Keratinocyte (primary cell): ENCODE measurements around the gene TMEM87B. TPM values are rescaled to one million over a fixed set of nuclear protein-coding genes. Genes with fewer than 3 reads are reported as not detected.

ENCODE experiments used
- DNase-seq: peaks from one replicate; pipeline ENCODE4 v3.0.0-alpha.2; 2011; ENCODE audit warnings: low read depth, missing footprints, low spot score
- FAIRE-seq: peaks from 2 replicates; lab custom pipeline; 2011; peaks lifted over from hg19 to GRCh38; lab: Jason Lieb, UNC
- H2AFZ ChIP-seq: 2 replicates; pipeline ENCODE4 v1.6.0; 2012; ENCODE audit warnings: low read length, control low read depth, inconsistent platforms; ENCODE audit not compliant: control insufficient read depth
- H3K27ac ChIP-seq: 2 replicates; pipeline ENCODE4 v1.5.1; 2011; ENCODE audit warnings: low read length; ENCODE audit not compliant: control insufficient read depth, insufficient read depth
- H3K27me3 ChIP-seq: 3 replicates; pipeline ENCODE4 v1.6.0; 2011; ENCODE audit warnings: low read length; ENCODE audit not compliant: control insufficient read depth, insufficient read depth; ENCODE audit errors: extremely low read depth
- H3K36me3 ChIP-seq, 2 experiments: 2 replicates in 1 of 2; 3 replicates in 1 of 2; pipeline ENCODE4 v1.5.1; 2011; ENCODE audit warnings: low read length in 2 of 2, mild to moderate bottlenecking in 1 of 2; ENCODE audit not compliant: control insufficient read depth in 2 of 2, insufficient read depth in 2 of 2; ENCODE audit errors: extremely low read depth in 1 of 2
- H3K4me1 ChIP-seq: 3 replicates; pipeline ENCODE4 v1.5.1; 2011; ENCODE audit warnings: low read length; ENCODE audit not compliant: control insufficient read depth, insufficient read depth; ENCODE audit errors: extremely low read depth
- H3K4me2 ChIP-seq: 3 replicates; pipeline ENCODE4 v1.6.0; 2011; ENCODE audit warnings: low read depth, low read length; ENCODE audit not compliant: control insufficient read depth, insufficient read depth; ENCODE audit errors: extremely low read depth
- H3K4me3 ChIP-seq, 3 experiments: fragments of 200-600 bp in 1 of 3; sonication (generic) in 1 of 3; 2 replicates in 2 of 3; 3 replicates in 1 of 3; pipeline ENCODE4 v1.5.1; 2011 to 2016; ENCODE audit warnings: low read length in 3 of 3, mild to moderate bottlenecking in 3 of 3, control low read depth in 2 of 3, inconsistent platforms in 1 of 3, low read depth in 1 of 3, mixed read lengths in 1 of 3, mixed run types in 1 of 3, moderate library complexity in 1 of 3; ENCODE audit not compliant: control insufficient read depth in 2 of 3, insufficient read depth in 2 of 3; ENCODE audit errors: extremely low read depth in 1 of 3
- H3K79me2 ChIP-seq: 2 replicates; pipeline ENCODE4 v1.6.0; 2012; ENCODE audit warnings: low read length; ENCODE audit not compliant: control insufficient read depth, insufficient read depth
- H3K9ac ChIP-seq: 3 replicates; pipeline ENCODE4 v1.6.0; 2011; ENCODE audit warnings: low read length; ENCODE audit not compliant: control insufficient read depth, insufficient read depth; ENCODE audit errors: extremely low read depth
- H3K9me1 ChIP-seq: 3 replicates; pipeline ENCODE4 v1.6.0; 2011; ENCODE audit warnings: low read length; ENCODE audit not compliant: control insufficient read depth, insufficient read depth; ENCODE audit errors: extremely low read depth
- H3K9me3 ChIP-seq: 2 replicates; pipeline ENCODE4 v1.5.1; 2012; ENCODE audit warnings: low read depth, low read length; ENCODE audit not compliant: control insufficient read depth
- H4K20me1 ChIP-seq: 3 replicates; pipeline ENCODE4 v1.6.0; 2011; ENCODE audit warnings: low read length; ENCODE audit not compliant: control insufficient read depth, insufficient read depth; ENCODE audit errors: extremely low read depth
- EZH2 ChIP-seq: IDR thresholded peaks from one replicate; pipeline ENCODE4 v1.6.1; 2012; ENCODE audit warnings: inconsistent platforms, mild to moderate bottlenecking, low read length, moderate library complexity
- dilution Hi-C: fragments of 300-500 bp; cut with MboI; formaldehyde crosslinking; loops from one replicate; pipeline ENCODE4 v1.7.0; 2020; ENCODE audit warnings: low sequenced_read_pairs; ENCODE audit not compliant: extremely low pct_ligation_motif_present
- polyA plus RNA-seq, 5 experiments: library from polyadenylated mRNA; depleted of rRNA in 3 of 5; stranded (reverse) in 3 of 5; stranded (forward) in 1 of 5; unstranded in 1 of 5; fragments of >200 nt; gene quantifications; 1 replicate in 1 of 5; 2 replicates in 3 of 5; 3 replicates in 1 of 5; pipeline versions ENCODE4 v1.2.1 to v1.2.3, GENCODE V29; 2011 to 2012; ENCODE audit warnings: missing spikeins in 2 of 5, low read depth in 1 of 5, low replicate concordance in 1 of 5
- TF ChIP-seq, protein P1 (sequence below), 3 experiments: IDR thresholded peaks in 1 of 3; conservative IDR thresholded peaks in 1 of 3; optimal IDR thresholded peaks in 1 of 3; 2 replicates in 2 of 3; 3 replicates in 1 of 3; pipeline versions ENCODE3 to v1.5.1; 2011; ENCODE audit warnings: low read length in 3 of 3, mild to moderate bottlenecking in 3 of 3, moderate library complexity in 2 of 3, control low read depth in 1 of 3, inconsistent platforms in 1 of 3; ENCODE audit not compliant: insufficient read depth in 2 of 3; ENCODE audit errors: extremely low read depth in 1 of 3

Gene TMEM87B
- polyA plus RNA-seq, 1 donor (not counting 4 experiments of a cell fraction or from before 2014, with no cell fraction given): 37.3 TPM

DNA sequence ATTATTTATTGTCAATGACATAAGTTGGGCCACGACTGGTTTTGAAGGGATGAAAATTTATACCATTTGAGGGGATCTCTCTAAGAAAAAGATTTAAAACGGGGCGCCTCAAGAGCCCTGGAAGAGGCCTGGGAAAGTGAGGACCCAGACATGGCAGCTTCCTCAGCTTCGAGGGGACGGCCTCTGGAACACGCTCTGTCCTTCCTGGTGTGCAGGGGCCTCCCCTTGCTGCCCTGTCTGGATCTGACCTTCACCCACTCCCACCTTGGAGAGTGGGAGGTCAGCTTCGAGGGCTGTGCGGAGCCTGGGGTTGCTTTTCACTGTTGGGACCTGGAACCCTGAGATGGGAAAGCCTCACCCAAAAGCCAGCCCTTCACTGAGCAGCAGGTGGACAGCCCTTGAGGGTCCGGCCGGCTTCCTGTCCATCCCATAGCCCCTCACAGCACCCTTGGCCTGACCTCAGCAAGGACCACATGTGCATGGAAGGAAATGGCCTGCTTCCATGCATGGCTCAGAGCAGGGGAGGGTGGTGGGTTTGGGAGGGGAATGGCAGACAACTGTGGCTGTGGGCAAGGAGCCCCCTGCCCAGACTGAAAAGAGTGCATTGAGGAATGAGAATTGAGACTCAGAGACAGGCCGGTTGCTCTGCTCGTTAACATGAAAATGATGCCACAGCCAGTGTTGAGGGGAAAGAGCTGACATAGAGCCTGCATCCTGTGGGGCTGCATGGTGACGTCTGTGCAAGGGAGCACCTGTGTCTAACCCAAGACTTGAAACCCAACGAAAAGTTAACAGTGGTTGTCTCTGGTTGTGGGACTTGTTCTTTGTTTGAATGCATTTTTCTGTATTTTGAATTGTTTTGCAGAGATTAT, 99.4 kb downstream of the TMEM87B start:
- H3K4me2 ChIP-seq: no peak overlapping the region
- H3K27ac ChIP-seq: no peak overlapping the region
- H3K9me3 ChIP-seq: no peaks in the 10 kb centered on the region
- FAIRE-seq (no peak), DNase-seq (no peak)
- H3K4me3 ChIP-seq: no peak overlapping the region
- no peak overlapping the region for H2AFZ ChIP-seq
- H3K9me1 ChIP-seq: no peaks in the 10 kb centered on the region
- peaks cover 13% of the 10 kb centered on the region for H3K4me1 ChIP-seq
- H3K27me3 ChIP-seq: peaks cover 6% of the 10 kb centered on the region
- no peaks in the 10 kb centered on the region for H4K20me1 ChIP-seq
- dilution Hi-C loops: no loop called here
- H3K9ac ChIP-seq: no peak overlapping the region
- H3K36me3 ChIP-seq: no peaks in the 10 kb centered on the region
- TF ChIP-seq EZH2: no peak
- TF ChIP-seq, protein P1, sequence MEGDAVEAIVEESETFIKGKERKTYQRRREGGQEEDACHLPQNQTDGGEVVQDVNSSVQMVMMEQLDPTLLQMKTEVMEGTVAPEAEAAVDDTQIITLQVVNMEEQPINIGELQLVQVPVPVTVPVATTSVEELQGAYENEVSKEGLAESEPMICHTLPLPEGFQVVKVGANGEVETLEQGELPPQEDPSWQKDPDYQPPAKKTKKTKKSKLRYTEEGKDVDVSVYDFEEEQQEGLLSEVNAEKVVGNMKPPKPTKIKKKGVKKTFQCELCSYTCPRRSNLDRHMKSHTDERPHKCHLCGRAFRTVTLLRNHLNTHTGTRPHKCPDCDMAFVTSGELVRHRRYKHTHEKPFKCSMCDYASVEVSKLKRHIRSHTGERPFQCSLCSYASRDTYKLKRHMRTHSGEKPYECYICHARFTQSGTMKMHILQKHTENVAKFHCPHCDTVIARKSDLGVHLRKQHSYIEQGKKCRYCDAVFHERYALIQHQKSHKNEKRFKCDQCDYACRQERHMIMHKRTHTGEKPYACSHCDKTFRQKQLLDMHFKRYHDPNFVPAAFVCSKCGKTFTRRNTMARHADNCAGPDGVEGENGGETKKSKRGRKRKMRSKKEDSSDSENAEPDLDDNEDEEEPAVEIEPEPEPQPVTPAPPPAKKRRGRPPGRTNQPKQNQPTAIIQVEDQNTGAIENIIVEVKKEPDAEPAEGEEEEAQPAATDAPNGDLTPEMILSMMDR (optimal IDR thresholded peaks at IDR 0.05 in 1 of 3, IDR thresholded peaks at IDR 0.05 in 1 of 3, conservative IDR thresholded peaks at IDR 0.05 in 1 of 3; ENCODE audit: extremely low read depth in 1 of 3, insufficient read depth in 2 of 3, low read length in 3 of 3): no peak
- no peaks in the 10 kb centered on the region for H3K79me2 ChIP-seq

DNA sequence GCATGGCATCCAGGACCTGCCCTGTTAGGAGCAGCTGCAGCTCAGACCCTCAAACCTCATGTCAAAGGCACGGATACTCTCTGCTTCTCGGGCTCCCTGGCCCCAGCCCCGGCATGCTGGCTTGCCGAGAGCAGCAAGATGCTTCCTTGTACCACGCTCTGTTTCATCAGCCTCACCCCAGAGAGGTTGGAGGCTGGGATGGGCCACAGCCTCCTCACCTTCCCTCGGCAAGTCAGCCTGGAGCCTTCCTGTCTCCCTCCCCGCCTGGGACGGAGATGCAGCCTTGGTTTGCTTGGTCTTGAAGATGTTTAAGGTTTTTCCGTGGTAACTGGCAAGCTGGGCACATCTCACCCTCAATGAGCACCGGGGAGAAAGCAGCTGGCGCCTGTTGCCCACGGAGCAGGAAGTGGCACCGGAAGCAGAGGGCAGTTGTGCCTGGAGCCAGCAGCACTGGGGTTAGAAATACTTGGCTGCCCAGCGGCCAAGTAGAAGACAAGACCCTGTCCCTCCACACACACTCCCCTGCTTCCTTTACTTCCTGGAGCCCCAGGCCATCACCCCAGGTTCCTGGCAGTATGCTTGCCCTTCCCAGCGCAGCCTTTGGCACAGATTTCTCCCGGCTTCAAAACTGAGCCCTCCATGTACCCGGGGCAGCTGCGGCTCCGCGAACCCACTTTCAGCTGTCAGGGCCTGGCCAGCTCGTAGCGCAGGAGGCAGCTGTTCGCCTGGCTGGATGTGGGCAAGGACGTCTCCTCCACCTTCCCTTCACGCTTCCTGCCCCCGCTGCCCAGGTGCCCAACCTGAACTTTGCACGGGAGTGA, 100.5 kb downstream of the TMEM87B start:
- Histone ChIP-seq H3K4me2 (no peak overlapping the region), H3K27ac (no peak overlapping the region), H3K79me2 (no peaks in the 10 kb centered on the region), H3K4me3 (no peak overlapping the region), H4K20me1 (no peaks in the 10 kb centered on the region), H3K9ac (no peak overlapping the region), H3K9me1 (no peaks in the 10 kb centered on the region), H2AFZ (no peak overlapping the region), H3K27me3 (peaks cover 6% of the 10 kb centered on the region), H3K9me3 (no peaks in the 10 kb centered on the region), H3K4me1 (peaks cover 6% of the 10 kb centered on the region), H3K36me3 (no peaks in the 10 kb centered on the region)
- dilution Hi-C loops: no loop called here
- FAIRE-seq (no peak), DNase-seq (no peak)
- no peak for TF ChIP-seq EZH2
- TF ChIP-seq, protein P1 (optimal IDR thresholded peaks at IDR 0.05 in 1 of 3, IDR thresholded peaks at IDR 0.05 in 1 of 3, conservative IDR thresholded peaks at IDR 0.05 in 1 of 3; ENCODE audit: extremely low read depth in 1 of 3, insufficient read depth in 2 of 3, low read length in 3 of 3): no peak
